A549 treated with ZK216348 at 1 μM for 4 hours (cell line): ENCODE data around the gene SS18L1. TPM values are rescaled to one million over a fixed set of nuclear protein-coding genes. Genes with fewer than 3 reads are reported as not detected.

Source experiments
- total RNA-seq: library from RNA; stranded (reverse); fragments of 200-300 nt; extraction: Qiagen RNA extraction; gene quantifications from 5 replicates; pipeline ENCODE4 v1.2.3, GENCODE V29; 2022; ENCODE audit warnings: low read depth

The SS18L1 gene
- 7.4 to 11.4 TPM (median 10.8 TPM) in 5 replicates for total RNA-seq

GRCh38 chr20:62143081-62143956, at the start of gene SS18L1, which contains the start of gene PSMA7:
Gene SS18L1, plus strand, starts transcription at chr20:62143769. Its CDS starts 52 bp downstream, at chr20:62143821.
Gene PSMA7, minus strand, starts transcription at chr20:62143394. Its CDS starts 91 bp downstream, at chr20:62143303.

GRCh38 chr20:62121776-62122653, 21.6 kb upstream of the SS18L1 start, which contains the start of gene LSM14B:
Gene LSM14B, plus strand, starts transcription at chr20:62122475. Its CDS starts 192 bp downstream, at chr20:62122667.

GRCh38 chr20:62182469-62183425, 39.2 kb downstream of the SS18L1 start, which contains the start of gene MTG2:
Gene MTG2, plus strand, starts transcription at chr20:62183028. Its CDS starts 10,393 bp downstream, at chr20:62193421.

GRCh38 chr20:62219992-62220665, 76.6 kb downstream of the SS18L1 start, which contains the start of gene HRH3:
Gene HRH3, minus strand, starts transcription at chr20:62220278. Its CDS starts 308 bp downstream, at chr20:62219970.

Other genes with a start within 250 kb of the SS18L1 start
- 12.2 to 18.0 TPM (median 16.7 TPM) in 5 replicates for gene TAF4, start 77.9 kb upstream of the SS18L1 start, total RNA-seq
- gene LSM14B, start 21.3 kb upstream of the SS18L1 start, total RNA-seq, result 24.7 to 29.6 TPM (median 26.0 TPM) in 5 replicates
- gene PSMA7, start 375 bp upstream of the SS18L1 start, total RNA-seq, result 428 to 596 TPM (median 576 TPM) in 5 replicates
- 26.3 to 39.2 TPM (median 36.7 TPM) in 5 replicates for gene MTG2, start 39.3 kb downstream of the SS18L1 start, total RNA-seq
- gene HRH3, start 76.5 kb downstream of the SS18L1 start, total RNA-seq, result not detected in 5 replicates
- gene OSBPL2, start 94.8 kb downstream of the SS18L1 start, total RNA-seq, result 15.9 to 26.0 TPM (median 20.4 TPM) in 5 replicates
- 122 to 192 TPM (median 188 TPM) in 5 replicates for gene ADRM1, start 159.2 kb downstream of the SS18L1 start, total RNA-seq
- 181 to 543 TPM (median 420 TPM) in 5 replicates for gene LAMA5, start 223.5 kb downstream of the SS18L1 start, total RNA-seq
- 1,819 to 3,042 TPM (median 2,631 TPM) in 5 replicates for gene RPS21, start 243.3 kb downstream of the SS18L1 start, total RNA-seq